ENCODE data around the gene LTK.

Gene LTK

DNA sequence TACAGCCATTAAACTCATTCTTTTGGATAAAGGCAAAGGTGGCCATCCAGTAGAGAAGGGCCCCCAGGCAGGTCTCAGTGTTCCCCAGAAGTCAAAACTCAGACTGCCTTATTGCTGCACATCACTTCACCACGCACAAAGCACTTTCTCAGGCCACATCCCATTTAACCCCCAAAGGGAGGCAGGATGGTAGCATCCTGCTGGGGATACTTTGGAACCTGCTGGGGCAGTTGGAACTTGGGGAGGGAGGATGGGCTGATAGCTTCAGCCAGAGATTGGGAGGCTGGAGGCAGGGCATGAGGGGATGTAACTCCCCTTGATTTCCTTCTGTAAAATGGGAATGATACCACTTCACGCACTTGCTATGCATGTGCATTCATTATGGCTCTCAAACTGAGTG lies 15.0 kb downstream of the LTK start:
- DNase-seq (ENCODE audit: low read depth): no peak

DNA sequence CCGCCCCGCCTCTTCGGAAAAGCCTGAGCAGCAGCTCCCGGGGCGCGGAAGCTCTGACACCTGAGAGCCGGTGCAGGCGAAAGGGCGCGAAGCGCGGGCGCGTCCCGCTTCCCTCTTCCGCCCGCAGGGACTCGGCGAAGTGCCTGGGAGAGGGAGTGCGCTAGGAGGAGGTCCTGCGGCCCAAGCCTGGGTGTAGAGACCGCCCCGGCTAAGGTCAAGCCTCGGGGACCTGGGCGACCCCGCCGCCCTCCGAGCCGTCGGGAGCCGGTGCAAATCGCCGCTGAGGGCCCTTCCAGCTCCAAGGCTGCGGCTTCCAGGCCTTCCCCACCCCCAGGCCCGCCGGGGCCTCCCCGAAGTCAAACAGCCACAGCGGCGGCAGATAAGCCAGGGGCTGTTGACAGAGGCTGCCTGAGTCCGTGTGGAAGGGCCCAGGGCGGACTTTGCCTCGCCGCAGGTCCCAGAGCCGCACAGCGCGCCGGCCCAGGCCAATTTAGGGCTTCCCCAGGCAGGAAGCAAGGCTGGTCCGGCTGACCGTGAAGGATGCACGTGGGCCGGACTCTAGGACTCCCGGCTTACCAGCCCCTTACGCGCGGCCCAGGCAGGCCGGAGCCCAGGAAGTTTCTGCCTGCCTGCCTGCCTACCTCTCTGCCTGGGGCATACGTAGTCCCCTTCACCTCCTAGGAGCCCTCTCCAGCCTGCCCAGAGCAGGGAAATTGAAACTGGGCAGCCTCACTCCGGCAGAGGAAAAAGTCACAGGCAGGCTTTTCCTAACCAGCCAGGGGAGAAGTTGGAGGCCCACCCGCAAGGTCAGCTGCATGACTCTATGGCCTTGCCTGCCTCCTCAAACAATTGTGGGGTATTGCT lies 17.7 kb downstream of the LTK start:
- no peak for DNase-seq (ENCODE audit: low read depth)

DNA sequence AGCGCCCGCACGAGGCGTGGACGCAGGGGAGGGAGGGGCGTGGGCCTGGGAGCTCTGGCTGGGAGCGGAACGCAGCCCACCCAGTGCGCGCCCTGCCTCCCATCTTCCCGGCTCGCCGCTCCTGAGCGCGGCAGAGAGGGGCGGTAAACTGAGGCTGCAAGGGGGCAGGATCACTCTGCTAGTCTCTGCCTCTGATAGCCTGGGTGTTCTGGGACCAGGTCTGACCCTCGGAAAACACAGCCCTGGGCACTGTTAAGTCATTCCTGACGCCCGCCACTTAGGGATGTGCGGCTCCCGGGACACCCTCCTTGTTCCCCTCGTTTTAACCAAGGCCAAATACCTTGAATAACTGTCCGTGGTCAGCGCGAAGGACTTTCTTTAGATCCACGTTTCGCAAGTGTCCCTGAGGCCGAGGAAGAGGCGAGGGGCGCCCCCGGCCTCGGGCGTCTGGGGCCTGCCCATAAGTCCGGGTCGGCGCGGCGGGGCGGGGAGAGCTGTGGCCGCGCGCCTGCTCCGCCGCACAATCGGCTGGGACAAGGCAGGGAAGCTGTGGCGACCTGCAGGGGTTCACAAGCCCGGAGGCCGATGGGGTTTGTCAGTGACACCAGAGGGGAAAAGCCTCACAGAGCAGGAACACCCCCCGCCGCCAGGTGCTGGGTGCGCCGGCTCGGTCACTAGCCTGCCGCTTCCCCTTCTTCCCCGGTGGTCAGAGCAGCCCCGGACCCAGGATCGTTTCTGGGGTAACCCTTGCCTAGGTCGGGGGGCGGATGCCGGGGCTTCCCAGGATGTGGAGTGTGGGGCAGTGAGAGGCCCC lies 18.5 kb downstream of the LTK start:
- no peak for DNase-seq (ENCODE audit: low read depth)

DNA sequence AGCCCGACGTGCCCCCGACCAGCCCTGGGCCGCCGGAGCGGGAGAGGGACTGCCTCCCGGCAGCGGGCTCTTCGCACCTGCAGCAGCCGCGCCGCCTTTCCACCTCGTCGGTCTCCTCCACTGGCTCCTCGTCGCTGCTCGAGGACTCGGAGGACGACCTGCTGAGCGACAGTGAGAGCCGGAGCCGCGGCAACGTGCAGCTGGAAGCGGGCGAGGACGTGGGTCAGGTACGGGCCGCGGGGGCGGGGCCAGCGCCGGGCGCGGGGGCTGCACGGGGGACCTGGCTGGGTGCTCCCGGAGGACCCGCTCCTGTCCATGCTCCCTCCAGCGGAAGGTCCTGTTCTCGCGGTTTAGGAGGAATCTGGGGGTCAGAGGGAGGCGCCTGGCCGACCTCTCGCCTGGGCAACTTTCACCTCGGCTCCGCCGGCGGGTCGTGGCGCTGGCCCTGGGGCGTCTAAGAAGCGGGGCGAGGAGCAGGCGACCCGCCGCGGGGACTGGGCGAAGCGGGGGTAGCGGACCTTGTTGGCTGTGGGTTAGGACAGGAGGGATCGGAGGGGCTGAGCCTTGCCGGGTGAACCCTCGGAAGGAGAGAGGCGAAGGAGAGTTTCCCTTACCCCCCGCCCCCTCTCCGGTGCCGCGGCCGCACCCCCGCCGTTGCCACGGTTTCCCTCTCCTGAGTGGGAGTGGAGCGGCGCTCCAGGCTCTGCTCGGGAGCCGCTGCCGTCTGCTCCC lies 19.3 kb downstream of the LTK start:
- DNase-seq (ENCODE audit: low read depth): no peak

DNA sequence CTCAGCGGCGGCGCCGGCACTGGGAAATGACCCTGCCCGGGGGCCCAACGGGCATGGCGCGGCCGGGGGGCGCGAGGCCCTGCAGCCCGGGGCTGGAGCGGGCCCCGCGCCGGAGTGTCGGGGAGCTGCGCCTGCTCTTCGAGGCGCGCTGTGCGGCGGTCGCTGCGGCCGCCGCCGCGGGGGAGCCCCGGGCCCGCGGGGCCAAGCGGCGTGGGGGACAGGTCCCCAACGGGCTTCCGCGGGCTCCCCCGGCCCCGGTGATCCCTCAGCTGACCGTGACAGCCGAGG lies 19.8 kb downstream of the LTK start:
- no peak for DNase-seq (ENCODE audit: low read depth)

DNA sequence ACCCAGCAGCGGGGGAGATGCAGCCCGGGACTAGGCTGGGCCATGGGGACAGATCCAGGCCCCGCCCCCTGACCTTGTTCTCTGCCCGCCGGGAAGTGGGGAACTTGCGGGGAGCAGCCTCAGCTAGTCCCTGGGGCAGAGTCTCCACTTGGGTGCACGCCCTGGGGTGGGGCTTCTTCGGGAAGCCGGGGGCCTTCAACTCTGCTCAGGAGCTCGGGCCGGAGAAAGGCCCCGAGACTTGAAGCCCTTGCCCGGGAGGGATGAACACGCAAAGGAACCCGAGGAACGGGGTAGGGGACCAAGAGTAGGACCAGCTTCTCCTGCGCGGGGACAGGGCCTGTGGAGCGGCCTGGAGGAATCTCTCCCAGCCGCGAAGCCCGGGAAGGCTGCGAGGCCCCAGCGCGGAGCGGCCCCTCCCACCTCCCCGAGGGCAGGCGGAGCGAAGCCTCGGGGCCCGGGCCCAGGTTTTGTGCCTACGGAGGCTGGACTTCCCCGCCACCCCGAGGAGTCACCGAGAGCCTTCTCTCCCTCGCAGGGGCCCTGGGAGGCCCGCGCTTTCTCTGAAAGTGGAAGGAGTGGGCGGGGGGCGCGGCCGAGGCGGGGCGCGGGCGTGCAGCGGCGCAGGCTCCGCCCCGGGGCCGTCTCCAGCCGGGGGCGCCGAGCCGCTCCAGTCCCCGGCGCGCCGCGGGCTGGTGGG lies 20.3 kb downstream of the LTK start, which contains the start of gene ITPKA:
Gene ITPKA, plus strand, starts transcription at position 670 of the 697 bp plus-strand sequence. CDS start 54 bp downstream, outside the sequence.
- peak; percentile 74 for DNase-seq (ENCODE audit: low read depth)

DNA sequence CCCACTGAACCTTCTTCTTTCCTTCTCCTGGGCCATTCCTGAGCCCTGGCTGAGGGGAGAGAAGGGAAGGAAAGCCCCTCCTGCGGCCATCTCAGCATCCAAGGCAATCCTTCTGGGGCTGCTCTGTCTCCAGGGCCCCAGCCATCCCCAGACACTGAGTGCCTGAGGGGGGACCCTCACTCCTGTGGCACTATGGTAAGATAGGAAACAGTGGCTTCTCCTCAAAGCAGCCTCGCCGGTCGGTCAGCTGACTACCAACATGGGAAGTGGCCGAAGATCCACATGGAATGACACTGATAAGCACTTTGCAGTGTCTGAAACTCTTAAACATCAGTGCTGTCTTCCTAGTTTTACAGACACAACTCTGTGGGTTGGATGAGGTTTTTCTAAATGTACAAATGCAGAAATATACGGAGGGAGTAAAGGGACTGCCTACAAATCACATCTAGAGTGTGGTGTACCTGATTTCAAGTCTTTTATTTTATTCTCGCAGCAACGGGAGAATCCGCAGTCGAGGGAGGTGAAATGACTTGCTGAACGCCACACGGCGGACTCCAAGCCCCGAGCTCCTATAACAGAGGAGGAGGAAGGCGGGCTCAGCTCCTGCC lies 20.9 kb downstream of the LTK start:
- peak; percentile 21 for DNase-seq (ENCODE audit: low read depth)

DNA sequence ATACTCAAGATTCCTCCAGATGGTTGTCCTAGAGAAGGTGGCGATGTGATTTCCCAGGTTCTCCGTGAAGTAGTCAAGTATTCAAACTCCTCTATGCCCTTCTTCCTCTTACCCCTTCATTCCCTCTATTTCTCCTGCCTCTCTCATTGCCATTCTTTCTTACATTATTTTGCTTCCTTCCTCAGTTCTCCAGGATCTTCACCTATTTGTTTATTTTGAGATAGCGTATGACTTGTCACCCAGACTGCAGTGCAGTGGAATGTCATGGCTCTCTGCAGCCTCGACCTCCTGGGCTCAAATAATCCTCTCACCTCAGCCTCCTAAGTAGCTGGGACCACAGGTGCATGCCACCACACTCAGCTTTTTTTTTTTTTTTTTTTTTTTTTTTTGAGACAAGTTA lies 21.7 kb downstream of the LTK start:
- DNase-seq (ENCODE audit: low read depth): no peak

DNA sequence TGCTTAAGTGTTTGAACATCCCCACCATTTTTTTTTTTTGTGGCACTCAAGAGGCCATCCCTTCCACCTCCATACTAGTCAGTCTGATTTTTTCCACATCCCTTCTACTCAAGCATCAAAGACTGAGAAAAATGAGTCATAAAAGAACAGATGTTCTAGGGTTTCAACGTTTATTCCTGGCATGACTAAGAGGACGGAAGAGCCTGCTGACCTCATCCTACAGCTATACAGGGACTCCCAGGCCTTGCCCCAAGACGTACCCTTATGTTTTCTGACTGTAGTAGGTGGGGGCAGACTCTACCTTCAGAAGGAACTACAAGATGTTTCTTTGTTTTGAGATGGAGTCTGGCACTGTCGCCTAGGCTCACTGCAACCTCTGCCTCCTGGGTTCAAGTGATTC lies 23.3 kb downstream of the LTK start:
- peak; percentile 97 for DNase-seq (ENCODE audit: low read depth)

DNA sequence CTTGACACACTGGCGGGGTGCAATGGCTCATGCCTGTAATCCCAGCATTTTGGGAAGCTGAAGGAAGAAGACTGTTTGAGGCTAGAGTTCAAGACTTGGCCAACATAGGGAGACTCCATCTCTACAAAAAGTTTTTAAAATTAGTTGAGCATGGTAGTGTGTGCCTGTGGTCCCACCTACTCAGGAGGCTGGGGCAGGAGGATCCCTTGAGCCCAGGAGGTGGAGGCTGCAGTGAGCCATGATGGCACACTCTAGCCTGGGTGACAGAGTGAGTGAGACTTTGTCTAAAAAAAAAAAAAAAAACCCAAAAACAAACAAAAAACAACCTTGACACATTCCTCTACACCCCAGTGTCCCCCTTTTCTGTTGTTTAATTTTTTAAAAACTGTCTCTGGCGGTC lies 24.0 kb downstream of the LTK start:
- no peak for DNase-seq (ENCODE audit: low read depth)

DNA sequence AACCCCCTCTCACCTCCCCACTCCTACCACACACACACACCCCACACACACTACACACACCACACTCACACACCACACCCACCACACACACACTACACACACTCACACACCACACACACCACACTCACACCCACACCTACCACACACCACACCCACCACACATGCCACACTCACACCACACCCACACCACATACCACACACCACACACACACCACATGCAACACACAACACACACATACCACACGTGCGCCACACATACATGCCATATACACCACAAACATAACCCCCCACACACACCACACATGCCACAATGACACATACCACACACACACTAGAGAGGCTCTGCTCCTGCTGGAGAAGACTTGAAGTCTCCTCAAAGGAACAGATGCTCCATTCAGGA lies 25.8 kb downstream of the LTK start:
- peak; percentile 31 for DNase-seq (ENCODE audit: low read depth)

DNA sequence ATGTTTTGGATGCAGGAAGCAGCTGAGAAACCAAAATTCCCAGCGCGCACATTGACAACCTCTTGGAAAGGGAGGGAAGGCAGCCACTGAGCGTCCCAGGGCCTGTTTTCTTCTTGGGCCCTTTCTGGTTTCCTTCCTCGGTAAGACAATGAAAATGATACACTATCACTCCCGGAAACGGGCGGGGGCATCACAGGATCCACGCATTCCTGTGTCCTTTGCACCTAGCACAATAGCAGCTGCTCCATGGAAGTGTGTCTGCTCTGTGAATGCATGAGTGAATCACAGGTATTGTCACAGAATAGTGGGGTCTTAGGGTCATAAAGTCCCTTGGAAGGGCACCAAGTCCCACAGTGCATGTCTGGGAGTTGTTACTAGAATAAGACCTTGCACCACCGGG lies 26.2 kb downstream of the LTK start:
- no peak for DNase-seq (ENCODE audit: low read depth)

DNA sequence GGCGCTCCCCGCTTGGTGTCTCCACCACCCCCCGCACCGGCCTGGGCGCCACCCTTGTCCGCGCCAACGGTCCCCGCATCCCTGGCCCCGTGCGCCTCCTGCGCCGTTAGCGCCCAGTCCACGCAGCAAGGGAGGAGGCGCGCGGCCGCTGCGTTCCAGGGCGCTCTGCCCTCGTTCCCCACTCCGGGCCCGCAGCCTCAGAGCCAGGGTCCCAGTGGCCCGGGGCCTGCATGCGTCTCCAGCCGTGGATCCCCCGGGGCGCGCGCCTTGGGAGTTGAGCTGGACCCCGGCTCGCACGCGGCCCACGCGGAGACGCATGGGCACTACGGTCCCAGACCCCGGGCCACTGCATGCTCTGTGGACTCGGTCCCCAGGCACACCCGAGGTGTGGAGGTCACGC lies 27.3 kb downstream of the LTK start:
- no peak for DNase-seq (ENCODE audit: low read depth)

DNA sequence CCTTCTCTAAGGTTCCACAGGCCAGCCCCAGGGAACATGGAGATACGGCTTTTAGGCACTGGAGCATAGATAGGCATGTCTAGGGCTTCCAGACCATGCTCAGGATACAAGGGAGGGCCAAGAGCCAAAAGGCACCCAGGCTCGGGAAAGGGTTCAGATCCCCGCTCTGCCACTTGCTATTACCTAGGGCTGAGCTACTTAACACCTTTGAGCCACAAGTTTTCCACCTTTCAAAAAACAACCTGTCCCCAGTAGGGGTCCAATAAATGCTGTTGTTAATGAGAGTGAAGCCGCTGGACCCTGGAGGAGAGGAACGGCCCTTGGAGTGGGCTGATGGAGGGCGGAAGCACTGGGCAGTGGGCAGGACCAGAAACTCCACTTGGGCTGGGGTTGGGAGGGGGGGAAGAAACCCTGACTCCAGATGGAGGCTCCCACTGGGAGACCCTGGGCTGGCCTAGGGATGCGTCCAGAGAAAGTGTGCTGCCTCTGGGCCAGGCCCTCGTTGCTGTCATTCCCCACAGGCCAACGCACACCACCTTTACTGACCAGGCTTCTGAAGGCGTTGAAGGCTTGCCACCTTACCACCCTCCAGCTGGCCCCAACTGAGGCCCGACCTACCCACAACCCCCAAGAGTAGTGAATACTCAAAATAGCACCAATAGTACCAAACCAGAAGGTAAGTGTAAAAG lies 28.5 kb downstream of the LTK start:
- no peak for DNase-seq (ENCODE audit: low read depth)

DNA sequence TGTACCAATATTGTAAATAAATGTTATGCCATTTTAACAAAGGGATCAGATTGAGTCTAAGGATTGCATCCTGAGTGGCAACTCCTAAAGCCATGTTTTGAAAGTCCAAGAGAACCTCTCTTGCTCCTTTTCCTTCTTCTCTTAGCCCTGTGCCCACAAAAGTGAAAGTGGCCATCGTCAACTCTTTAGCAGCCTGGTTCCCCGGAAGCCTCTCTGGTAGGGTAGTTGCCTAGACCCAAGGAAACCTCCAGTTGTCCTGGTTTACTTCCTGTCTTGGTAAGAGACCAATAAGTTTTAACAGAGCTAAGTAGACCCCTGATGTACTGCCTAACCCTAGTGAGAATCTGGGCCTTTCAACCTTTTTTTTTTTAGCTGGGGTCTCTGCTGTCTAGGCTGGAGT lies 30.1 kb downstream of the LTK start:
- no peak for DNase-seq (ENCODE audit: low read depth)

DNA sequence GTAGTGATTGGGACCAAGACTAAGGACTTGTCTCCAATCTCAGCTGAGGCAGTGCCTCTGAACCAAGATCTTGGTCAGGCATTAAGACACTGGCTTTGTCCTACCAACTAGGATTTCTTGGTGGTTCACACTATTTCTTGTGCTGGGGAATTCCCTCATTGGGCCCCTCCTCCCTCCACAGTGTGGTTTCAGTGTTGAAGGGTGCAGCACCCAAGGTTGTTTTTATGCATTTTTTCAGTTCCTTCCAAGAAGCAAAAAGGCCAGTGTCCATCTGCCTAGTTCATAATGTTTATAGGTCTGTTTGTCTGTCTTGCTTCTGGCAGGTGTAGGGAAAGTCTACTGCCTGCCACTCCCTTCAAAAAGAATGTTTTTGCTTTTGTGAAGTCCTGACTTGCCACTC lies 30.5 kb downstream of the LTK start:
- no peak for DNase-seq (ENCODE audit: low read depth)

DNA sequence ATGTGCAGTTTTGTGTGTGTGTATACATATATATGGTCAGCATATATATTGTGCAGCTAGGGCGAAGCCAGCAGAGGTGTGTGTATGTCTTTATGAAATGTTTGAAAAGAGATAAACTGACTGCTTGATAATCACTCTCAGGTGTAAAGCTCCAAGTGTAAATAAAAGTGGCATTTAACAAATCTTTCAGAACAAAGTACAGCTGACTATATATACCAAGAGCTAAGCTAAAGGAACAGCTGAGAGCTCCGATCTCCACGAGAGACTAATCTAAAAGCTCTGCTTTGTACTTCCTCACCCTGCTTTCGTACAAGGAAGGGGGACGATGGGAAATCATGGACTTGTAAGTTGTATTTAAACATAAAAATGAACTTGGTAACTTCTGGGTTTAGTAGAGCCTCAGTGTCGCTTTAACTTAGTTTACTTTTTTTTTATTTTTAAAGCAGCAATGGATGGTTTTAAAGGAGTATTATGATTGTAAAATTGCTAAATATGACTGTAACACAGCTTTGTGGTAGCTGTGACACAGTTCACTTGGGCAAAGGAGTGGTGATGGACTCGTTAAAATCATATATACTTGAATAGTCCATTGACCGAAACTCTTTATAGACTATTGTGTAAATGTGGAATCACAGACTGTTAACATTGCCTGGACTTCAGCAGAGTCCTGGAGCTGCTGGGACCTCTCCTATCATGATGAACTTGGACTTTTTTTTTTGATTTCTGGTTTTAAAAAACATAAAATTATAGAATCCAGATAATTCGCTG lies 31.3 kb downstream of the LTK start:
- no peak for DNase-seq (ENCODE audit: low read depth)

DNA sequence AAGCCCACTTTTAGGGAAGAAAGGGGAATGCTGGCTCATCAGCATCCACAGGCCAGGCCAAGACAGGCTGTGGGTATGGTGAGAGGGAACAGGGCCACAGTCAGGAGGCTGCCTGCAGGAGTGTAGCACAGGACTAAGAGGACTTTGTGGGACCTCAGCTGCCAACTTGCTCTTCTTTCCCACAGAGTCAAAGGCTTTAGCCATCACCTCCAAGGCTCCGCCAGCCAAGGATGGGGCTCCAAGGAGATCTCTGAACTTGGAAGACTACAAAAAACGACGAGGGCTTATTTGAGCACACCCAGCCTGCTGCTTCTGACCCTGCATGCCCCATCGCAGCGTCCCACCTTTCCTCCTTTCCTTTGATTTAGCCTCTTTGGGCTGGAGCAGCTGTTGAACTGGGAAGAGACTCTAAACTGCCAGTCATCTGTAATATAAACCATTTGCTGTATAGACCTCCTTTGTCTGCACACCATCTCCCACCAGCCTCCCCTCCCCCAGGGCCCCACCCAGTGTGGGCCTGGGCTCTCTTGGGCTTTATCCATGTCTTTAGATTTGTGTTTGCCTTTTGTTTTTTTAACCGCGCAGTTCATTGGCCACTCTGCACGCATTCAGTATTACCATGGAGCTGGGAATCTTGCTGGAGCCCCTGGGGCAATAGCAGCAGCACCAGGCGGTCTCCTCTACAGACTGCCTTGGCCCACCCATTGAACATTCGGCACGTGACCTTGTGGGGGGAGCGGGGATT lies 33.1 kb downstream of the LTK start:
- no peak for DNase-seq (ENCODE audit: low read depth)

DNA sequence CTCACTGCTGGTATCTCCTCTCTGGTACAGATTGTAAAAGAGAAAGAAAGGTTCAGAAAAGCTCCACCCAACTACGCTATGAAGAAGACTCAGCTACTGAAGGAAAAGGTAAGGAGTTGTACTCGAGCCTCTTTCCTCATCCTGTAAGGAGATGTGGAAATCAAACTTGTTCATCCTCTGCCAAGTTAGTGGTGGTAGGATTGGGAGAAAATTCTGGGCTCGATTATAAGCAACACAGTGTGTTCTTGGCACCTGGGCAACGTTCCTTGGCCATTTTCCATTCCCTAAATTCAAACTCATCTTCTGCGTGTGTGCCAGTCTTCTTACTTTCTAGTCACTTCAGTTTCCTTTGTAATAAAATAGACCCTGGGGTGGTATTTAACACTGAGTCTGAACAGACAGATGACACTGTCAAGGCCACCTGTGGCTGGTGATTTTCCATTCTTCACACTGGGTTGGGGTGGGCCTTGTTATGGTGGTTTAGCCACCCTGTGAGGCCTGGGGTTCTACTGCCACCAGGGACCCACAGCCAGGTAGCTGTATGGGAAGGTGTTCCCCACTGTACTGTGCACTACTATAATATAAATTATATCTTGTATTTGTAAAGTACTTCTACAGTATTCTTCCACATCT lies 37.1 kb downstream of the LTK start:
- DNase-seq (ENCODE audit: low read depth): peak; percentile 84

Data from amniotic epithelial cell (primary cell).